Activated naive CD8-positive, alpha-beta T cell treated with anti-CD3 and anti-CD28 coated beads, Interleukin-2, amount 10 ng/mL, durations not matched to agents 7 days and 5 days (primary cell): Measurements from ENCODE around the gene ACOX1. TPM values are rescaled to one million over a fixed set of nuclear protein-coding genes. Genes with fewer than 3 reads are reported as not detected.

ENCODE experiments used
- ATAC-seq: fragments of 150-1000 bp; cut with Tn5 transposase; one replicate; pipeline ENCODE4 v1.10.0; 2021; ENCODE audit warnings: low read depth, moderate library complexity
- POLR2A ChIA-PET: fragments of 350-600 bp; sonication (Branson Sonifier 250); formaldehyde crosslinking; loops from one replicate; lab custom pipeline; 2021; ENCODE audit warnings: antibody characterized with exemption; lab: Charles Lee
- DNase-seq: peaks from one replicate; pipeline ENCODE4 v3.0.0; 2021
- H3K27ac Mint-ChIP-seq: one replicate; pipeline ENCODE4 v1.8.0; 2022; ENCODE audit warnings: mild to moderate bottlenecking, mixed read lengths
- H3K27me3 Mint-ChIP-seq: one replicate; pipeline ENCODE4 v1.8.0; 2022; ENCODE audit warnings: mild to moderate bottlenecking, moderate library complexity, mixed read lengths
- H3K36me3 Mint-ChIP-seq: one replicate; pipeline ENCODE4 v1.8.0; 2021; ENCODE audit warnings: mild to moderate bottlenecking, mixed read lengths
- H3K4me1 Mint-ChIP-seq: one replicate; pipeline ENCODE4 v1.8.0; 2021; ENCODE audit warnings: mixed read lengths
- H3K4me3 Mint-ChIP-seq: one replicate; pipeline ENCODE4 v1.8.0; 2022; ENCODE audit warnings: mild to moderate bottlenecking, moderate library complexity, mixed read lengths
- H3K9me3 Mint-ChIP-seq: one replicate; pipeline ENCODE4 v1.8.0; 2021; ENCODE audit warnings: mixed read lengths
- total RNA-seq, 2 experiments: library from RNA; stranded (reverse); gene quantifications; one replicate each; pipeline ENCODE4 v1.2.3, GENCODE V29; 2021

The ACOX1 gene
- total RNA-seq, 2 experiments from 2014 or later, result 28.3 to 30.2 TPM

GRCh38 chr17:75917141-75917916, 61.6 kb downstream of the ACOX1 start:
- Mint-ChIP-seq H3K27ac (peak overlapping the region; percentile 28), H3K27me3 (no peaks in the 10 kb centered on the region), H3K4me1 (peaks cover 3% of the 10 kb centered on the region), H3K36me3 (no peaks in the 10 kb centered on the region), H3K4me3 (no peak overlapping the region), H3K9me3 (no peaks in the 10 kb centered on the region)
- DNase-seq (no peak), ATAC-seq (peak; percentile 32)
- POLR2A ChIA-PET, result interaction anchor here (0.6 kb wide), 1 partner anchor 454 kb away, joined by 4 read pairs; no protein-coding TSS in a partner anchor

GRCh38 chr17:75915268-75915667, 63.7 kb downstream of the ACOX1 start:
- Mint-ChIP-seq H3K27ac (no peak overlapping the region), H3K4me1 (peaks cover 3% of the 10 kb centered on the region), H3K9me3 (no peaks in the 10 kb centered on the region), H3K27me3 (no peaks in the 10 kb centered on the region), H3K36me3 (peaks cover 2% of the 10 kb centered on the region), H3K4me3 (no peak overlapping the region)
- POLR2A ChIA-PET, result interaction anchor here (0.6 kb wide), 1 partner anchor 626 kb away, joined by 7 read pairs; the partner anchor contains the start of gene SLC25A19
- DNase-seq (no peak), ATAC-seq (no peak)

- H3K4me3 Mint-ChIP-seq, result no peak overlapping the region
- H3K36me3 Mint-ChIP-seq, result peaks cover 2% of the 10 kb centered on the region
- no peaks in the 10 kb centered on the region for H3K9me3 Mint-ChIP-seq
- POLR2A ChIA-PET, result no interaction called here
- peaks cover 5% of the 10 kb centered on the region for H3K4me1 Mint-ChIP-seq
- H3K27ac Mint-ChIP-seq, result no peak overlapping the region
- DNase-seq (no peak), ATAC-seq (no peak)
- no peaks in the 10 kb centered on the region for H3K27me3 Mint-ChIP-seq
Observed at GRCh38 chr17:75914643-75915267, 64.2 kb downstream of the ACOX1 start.

GRCh38 chr17:75913537-75914210, 65.3 kb downstream of the ACOX1 start:
- Mint-ChIP-seq H3K4me1 (peaks cover 10% of the 10 kb centered on the region), H3K36me3 (peaks cover 2% of the 10 kb centered on the region), H3K27ac (no peak overlapping the region), H3K4me3 (no peak overlapping the region), H3K9me3 (no peaks in the 10 kb centered on the region), H3K27me3 (no peaks in the 10 kb centered on the region)
- no peak for ATAC-seq
- POLR2A ChIA-PET, result no interaction called here
- no peak for DNase-seq

GRCh38 chr17:75910699-75911098, 68.3 kb downstream of the ACOX1 start:
- no peaks in the 10 kb centered on the region for H3K27me3 Mint-ChIP-seq
- H3K4me1 Mint-ChIP-seq, result peaks cover 11% of the 10 kb centered on the region
- no peak for ATAC-seq
- POLR2A ChIA-PET, result interaction anchor here (0.6 kb wide), 1 partner anchor 167 kb away, joined by 3 read pairs; no protein-coding TSS in a partner anchor
- DNase-seq, result no peak
- no peak overlapping the region for H3K27ac Mint-ChIP-seq
- H3K9me3 Mint-ChIP-seq, result no peaks in the 10 kb centered on the region
- H3K36me3 Mint-ChIP-seq, result peaks cover 2% of the 10 kb centered on the region
- no peak overlapping the region for H3K4me3 Mint-ChIP-seq

GRCh38 chr17:75909812-75910274, 69.1 kb downstream of the ACOX1 start:
- H3K4me3 Mint-ChIP-seq, result no peak overlapping the region
- peaks cover 13% of the 10 kb centered on the region for H3K4me1 Mint-ChIP-seq
- H3K27me3 Mint-ChIP-seq, result no peaks in the 10 kb centered on the region
- POLR2A ChIA-PET, result interaction anchor here (1.1 kb wide), 1 partner anchor 130 kb away, joined by 3 read pairs; no protein-coding TSS in a partner anchor
- peaks cover 2% of the 10 kb centered on the region for H3K36me3 Mint-ChIP-seq
- H3K9me3 Mint-ChIP-seq, result no peaks in the 10 kb centered on the region
- H3K27ac Mint-ChIP-seq, result peak overlapping the region; percentile 56
- no peak for DNase-seq
- peak; percentile 9 for ATAC-seq

DNA sequence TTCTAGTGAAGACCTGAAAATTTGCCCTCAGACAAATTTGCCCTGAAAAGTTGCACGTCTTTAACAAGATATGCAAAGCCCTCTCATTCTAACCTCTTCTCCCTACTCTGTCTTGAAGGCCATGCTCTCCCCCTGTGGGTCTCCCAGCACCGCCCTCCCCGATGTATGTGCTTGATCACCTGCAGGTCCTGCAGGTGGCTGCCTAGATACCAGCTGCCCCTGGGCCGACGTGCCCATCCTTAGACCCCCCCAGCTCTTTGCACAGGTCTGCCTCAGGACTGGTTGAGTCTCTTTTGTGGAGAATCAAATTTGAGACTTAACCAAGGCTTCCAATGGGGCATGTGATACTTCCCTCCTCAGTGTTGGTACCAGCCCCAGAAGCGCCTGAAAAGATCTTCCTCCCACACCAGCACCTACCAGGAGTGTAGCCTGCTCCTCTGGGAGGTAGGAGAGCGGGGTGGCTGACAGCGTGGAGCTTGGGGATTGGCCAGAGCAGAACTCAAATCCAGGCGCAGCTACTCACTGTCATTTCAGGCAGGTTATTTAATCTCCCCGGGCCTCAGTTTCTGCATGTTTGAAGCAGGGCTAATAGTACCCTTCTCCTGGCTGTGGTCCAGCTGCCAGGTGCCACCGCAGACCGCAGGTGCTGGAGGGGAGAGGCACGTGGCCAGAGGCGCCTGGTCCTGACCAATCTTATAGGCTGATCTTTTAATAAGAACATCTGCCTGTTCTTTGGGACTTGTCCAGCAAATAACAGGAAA, 69.7 kb downstream of the ACOX1 start:
- no peak for DNase-seq
- Mint-ChIP-seq H3K4me1 (peaks cover 13% of the 10 kb centered on the region), H3K9me3 (no peaks in the 10 kb centered on the region), H3K27ac (no peak overlapping the region), H3K4me3 (no peak overlapping the region), H3K36me3 (peaks cover 2% of the 10 kb centered on the region), H3K27me3 (no peaks in the 10 kb centered on the region)
- POLR2A ChIA-PET, result interaction anchor here (1.1 kb wide), 1 partner anchor 129 kb away, joined by 3 read pairs; no protein-coding TSS in a partner anchor
- ATAC-seq, result no peak

GRCh38 chr17:75908201-75908600, 70.8 kb downstream of the ACOX1 start:
- no peak for DNase-seq
- Mint-ChIP-seq H3K9me3 (no peaks in the 10 kb centered on the region), H3K36me3 (peaks cover 2% of the 10 kb centered on the region), H3K27me3 (no peaks in the 10 kb centered on the region), H3K4me1 (peaks cover 16% of the 10 kb centered on the region), H3K27ac (no peak overlapping the region), H3K4me3 (no peak overlapping the region)
- ATAC-seq, result no peak
- POLR2A ChIA-PET, result no interaction called here

DNA sequence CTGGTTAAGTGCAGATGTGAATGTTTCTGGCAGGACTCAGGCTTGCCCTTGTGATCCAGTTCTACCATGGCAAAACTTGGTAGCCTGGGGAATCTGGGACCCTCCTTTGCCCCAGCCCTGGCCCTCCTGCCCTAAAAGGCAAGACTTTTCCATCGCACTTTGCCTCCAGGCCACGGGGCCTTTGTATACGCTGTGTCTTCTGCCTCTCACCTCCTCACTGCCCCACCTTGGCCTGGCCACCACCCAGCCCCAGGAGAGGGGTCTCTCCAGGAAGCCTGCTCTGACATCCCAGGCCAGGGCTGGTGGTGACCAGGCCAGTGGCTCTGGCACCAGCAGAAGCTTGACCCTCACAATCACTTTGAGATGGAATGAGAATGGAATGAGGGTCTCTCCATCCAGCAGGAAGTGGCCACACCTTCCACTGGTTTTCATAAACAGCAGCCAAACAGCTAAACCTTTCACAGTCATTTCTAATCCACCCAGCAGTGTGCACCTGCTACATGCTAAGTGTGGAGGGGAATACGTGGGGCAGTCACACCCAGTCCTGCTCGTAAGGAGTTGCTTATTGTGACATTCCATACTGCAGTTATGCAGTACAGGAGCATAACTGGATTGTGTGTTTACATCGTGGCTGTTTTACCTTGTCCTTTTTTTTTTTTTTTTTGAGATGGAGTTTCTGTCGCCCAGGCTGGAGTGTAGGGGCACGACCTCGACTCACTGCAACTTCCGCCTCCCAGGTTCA, 72.7 kb downstream of the ACOX1 start:
- Mint-ChIP-seq H3K36me3 (no peaks in the 10 kb centered on the region), H3K4me3 (no peak overlapping the region)
- ATAC-seq, result no peak

GRCh38 chr17:75904749-75905521, 74.0 kb downstream of the ACOX1 start, which contains the start of gene MRPL38:
Gene MRPL38, minus strand, starts transcription at chr17:75904884. Its CDS starts 9 bp downstream, at chr17:75904875.
- Mint-ChIP-seq H3K27me3 (no peaks in the 10 kb centered on the region), H3K27ac (peak within 1 kb of the TSS; percentile 91), H3K9me3 (no peaks in the 10 kb centered on the region), H3K4me1 (peaks cover 15% of the 10 kb centered on the region), H3K4me3 (peak within 1 kb of the TSS; percentile 95), H3K36me3 (no peaks in the 10 kb centered on the region)
- POLR2A ChIA-PET, result interaction anchor here (0.6 to 1.8 kb wide), 5 partner anchors 8 to 153 kb away, joined by 3 to 9 read pairs (median 3); partner anchors contain the start of genes TRIM65 and UNC13D
- DNase-seq (peak; percentile 98), ATAC-seq (peak; percentile 99)

More for the DNA sequence above, 72.7 kb downstream of the ACOX1 start:
- POLR2A ChIA-PET, result interaction anchor here (0.5 to 1.3 kb wide), 6 partner anchors 10 to 131 kb away, joined by 3 to 6 read pairs (median 3); partner anchors contain the start of gene TRIM65
- Mint-ChIP-seq H3K9me3 (no peaks in the 10 kb centered on the region), H3K27ac (peak overlapping the region; percentile 20), H3K27me3 (no peaks in the 10 kb centered on the region), H3K4me1 (peaks cover 16% of the 10 kb centered on the region)
- peak; percentile 33 for DNase-seq

DNA sequence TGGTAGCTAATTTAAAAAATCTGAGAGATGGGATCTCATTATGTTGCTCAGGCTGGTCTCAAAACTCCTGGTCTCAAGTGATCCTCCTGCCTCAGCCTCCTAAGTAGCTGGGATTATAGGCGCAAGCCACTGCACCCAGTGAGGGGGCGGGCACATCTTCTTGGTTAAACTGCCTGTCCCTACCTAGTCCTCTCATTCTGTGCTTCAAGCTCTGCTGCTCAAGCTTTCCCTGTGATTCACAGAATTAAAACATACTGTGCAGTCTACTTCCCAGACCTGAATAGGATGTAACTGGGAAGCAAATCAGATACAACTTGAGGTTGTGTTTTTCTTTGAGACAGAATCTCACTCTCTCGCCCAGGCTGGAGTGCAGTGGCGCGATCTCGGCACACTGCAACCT, 76.6 kb downstream of the ACOX1 start:
- Mint-ChIP-seq H3K4me1 (peaks cover 10% of the 10 kb centered on the region), H3K4me3 (no peak overlapping the region), H3K27ac (no peak overlapping the region), H3K9me3 (no peaks in the 10 kb centered on the region), H3K27me3 (no peaks in the 10 kb centered on the region), H3K36me3 (no peaks in the 10 kb centered on the region)
- POLR2A ChIA-PET, result no interaction called here
- ATAC-seq, result no peak
- no peak for DNase-seq
